Measurements from ENCODE around the gene ZFP36L1.

Gene ZFP36L1

GRCh38 chr14:68744613-68745012, 48.3 kb downstream of the ZFP36L1 start:
- no peak overlapping the region for H3K4me3 ChIP-seq (ENCODE audit: low read length)
- no peak for TF ChIP-seq ZNF274 (IDR thresholded peaks at IDR 0.05; ENCODE audit: low read depth, low read length)

- H3K4me3 ChIP-seq (ENCODE audit: low read length): no peak overlapping the region
- TF ChIP-seq ZNF274 (IDR thresholded peaks at IDR 0.05; ENCODE audit: low read depth, low read length): no peak
Measured at GRCh38 chr14:68741839-68742470, 50.9 kb downstream of the ZFP36L1 start.

GRCh38 chr14:68741477-68741791, 51.4 kb downstream of the ZFP36L1 start:
- TF ChIP-seq ZNF274 (IDR thresholded peaks at IDR 0.05; ENCODE audit: low read depth, low read length): no peak
- H3K4me3 ChIP-seq (ENCODE audit: low read length): no peak overlapping the region

- H3K4me3 ChIP-seq (ENCODE audit: low read length): no peak overlapping the region
- no peak for TF ChIP-seq ZNF274 (IDR thresholded peaks at IDR 0.05; ENCODE audit: low read depth, low read length)
Measured at GRCh38 chr14:68740788-68741476, 51.9 kb downstream of the ZFP36L1 start.

GRCh38 chr14:68739701-68740100, 53.2 kb downstream of the ZFP36L1 start:
- TF ChIP-seq ZNF274 (IDR thresholded peaks at IDR 0.05; ENCODE audit: low read depth, low read length): no peak
- no peak overlapping the region for H3K4me3 ChIP-seq (ENCODE audit: low read length)

- TF ChIP-seq ZNF274 (IDR thresholded peaks at IDR 0.05; ENCODE audit: low read depth, low read length): no peak
- H3K4me3 ChIP-seq (ENCODE audit: low read length): no peak overlapping the region
Measured at GRCh38 chr14:68738559-68738958, 54.3 kb downstream of the ZFP36L1 start.

All from GM08714 (cell line).